Thymus (tissue), 11 donors: ENCODE results near the gene DAGLA. TPM values are rescaled to one million over a fixed set of nuclear protein-coding genes. Genes with fewer than 3 reads are reported as not detected.

Experiments used
- DNase-seq, 9 donors: peaks; one replicate each; pipeline ENCODE4 v3.0.0-alpha.2; 2013; ENCODE audit warnings: low spot score in 9 of 9, low read depth in 6 of 9, missing footprints in 1 of 9
- H3K27ac ChIP-seq, 2 donors: one replicate each; pipeline ENCODE4 v1.5.1; 2013; ENCODE audit warnings: control low read depth in 1 of 2, low read depth in 1 of 2, low read length in 1 of 2, mild to moderate bottlenecking in 1 of 2, moderate library complexity in 1 of 2
- H3K27me3 ChIP-seq, 2 donors: one replicate each; pipeline ENCODE4 v1.5.1; 2013; ENCODE audit warnings: low read length in 1 of 2; ENCODE audit not compliant: control insufficient read depth in 2 of 2, insufficient read depth in 1 of 2
- H3K36me3 ChIP-seq, 2 donors: one replicate each; pipeline ENCODE4 v1.5.1; 2013; ENCODE audit warnings: low read length in 1 of 2, mild to moderate bottlenecking in 1 of 2, moderate library complexity in 1 of 2; ENCODE audit not compliant: control insufficient read depth in 2 of 2, insufficient read depth in 2 of 2
- H3K4me1 ChIP-seq, 2 donors: one replicate each; pipeline ENCODE4 v1.5.1; 2013; ENCODE audit warnings: low read length in 2 of 2; ENCODE audit not compliant: control insufficient read depth in 2 of 2, insufficient read depth in 2 of 2
- H3K4me3 ChIP-seq, 2 donors: one replicate each; pipeline ENCODE4 v1.5.1; 2013; ENCODE audit warnings: low read length in 2 of 2, control low read depth in 1 of 2, mild to moderate bottlenecking in 1 of 2
- H3K9me3 ChIP-seq, 2 donors: one replicate each; pipeline ENCODE4 v1.5.1; 2013; ENCODE audit warnings: low read length in 1 of 2, mild to moderate bottlenecking in 1 of 2; ENCODE audit not compliant: control insufficient read depth in 2 of 2, insufficient read depth in 1 of 2
- WGBS: extraction: QIAGEN DNeasy Blood & Tissue Kit; methylation state at CpG from one replicate; pipeline ENCODE4 v1.1.7; 2013; 5-methylcytosine and 5-hydroxymethylcytosine counted together
- polyA plus RNA-seq: library from polyadenylated mRNA; stranded (reverse); fragments of 200-250 nt; gene quantifications from one replicate; pipeline ENCODE4 v1.2.3, GENCODE V29; 2013
- total RNA-seq: library from RNA; stranded (reverse); fragments of 120-200 nt; gene quantifications from one replicate; pipeline ENCODE4 v1.2.4, GENCODE V29; 2013
- donor health status: healthy.

DAGLA gene
- total and polyA plus RNA-seq, 2 donors, result 0.14 to 0.43 TPM

DNA sequence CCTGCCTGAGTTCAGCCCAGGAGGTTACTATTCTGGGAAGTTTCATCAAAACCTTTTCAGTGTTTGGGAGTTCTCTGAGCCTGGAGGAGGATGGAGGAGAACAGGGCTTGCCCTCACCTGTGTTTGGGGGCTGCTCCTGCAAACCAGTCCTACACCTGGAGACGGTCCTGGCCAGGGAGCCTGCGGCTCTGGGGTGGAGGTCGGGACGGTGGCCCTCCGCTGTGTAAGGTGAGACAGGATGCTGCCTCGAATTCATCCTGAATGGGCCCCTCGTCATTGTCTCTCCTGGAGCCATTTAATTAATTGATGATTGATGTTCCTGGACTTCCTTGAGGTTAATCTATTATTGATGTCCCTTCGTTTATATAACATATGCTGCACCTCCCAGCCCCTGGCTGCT is 6.3 kb downstream of the DAGLA start:
- Histone ChIP-seq H3K27ac (no peak overlapping the region), H3K36me3 (no peaks in the 10 kb centered on the region), H3K27me3 (peaks cover 15 to 60% of the 10 kb centered on the region in 2 donors), H3K4me3 (no peak overlapping the region), H3K9me3 (no peaks in the 10 kb centered on the region), H3K4me1 (peaks cover 3 to 22% of the 10 kb centered on the region in 2 donors)
- DNase-seq, result no peak
- WGBS, result 96% methylated on average over 8 of the region's 8 CpGs

DNA sequence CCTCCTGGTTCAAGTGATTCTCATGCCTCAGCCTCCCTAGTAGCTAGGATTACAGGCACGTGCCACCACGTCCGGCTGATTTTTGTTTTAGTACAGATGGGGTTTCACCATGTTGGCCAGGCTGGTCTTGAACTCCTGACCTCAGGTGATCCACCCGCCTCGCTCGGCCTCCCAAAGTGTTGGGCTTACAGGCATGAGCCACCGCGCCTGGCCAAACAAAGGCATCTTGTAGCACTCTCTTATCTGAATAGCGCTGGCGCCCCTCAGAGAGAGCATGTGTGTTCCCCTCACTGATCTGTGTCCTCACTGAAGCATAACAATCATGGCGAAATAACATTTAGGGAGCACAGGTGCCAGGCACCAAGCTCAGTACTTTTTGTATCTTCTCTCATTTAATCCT is 7.2 kb downstream of the DAGLA start:
- 97% methylated on average over 11 of the region's 11 CpGs for WGBS
- Histone ChIP-seq H3K36me3 (no peaks in the 10 kb centered on the region), H3K4me3 (no peak overlapping the region), H3K9me3 (no peaks in the 10 kb centered on the region), H3K27me3 (peaks cover 15 to 51% of the 10 kb centered on the region in 2 donors), H3K27ac (no peak overlapping the region), H3K4me1 (peaks cover 3 to 22% of the 10 kb centered on the region in 2 donors)
- DNase-seq, result no peak

DNA sequence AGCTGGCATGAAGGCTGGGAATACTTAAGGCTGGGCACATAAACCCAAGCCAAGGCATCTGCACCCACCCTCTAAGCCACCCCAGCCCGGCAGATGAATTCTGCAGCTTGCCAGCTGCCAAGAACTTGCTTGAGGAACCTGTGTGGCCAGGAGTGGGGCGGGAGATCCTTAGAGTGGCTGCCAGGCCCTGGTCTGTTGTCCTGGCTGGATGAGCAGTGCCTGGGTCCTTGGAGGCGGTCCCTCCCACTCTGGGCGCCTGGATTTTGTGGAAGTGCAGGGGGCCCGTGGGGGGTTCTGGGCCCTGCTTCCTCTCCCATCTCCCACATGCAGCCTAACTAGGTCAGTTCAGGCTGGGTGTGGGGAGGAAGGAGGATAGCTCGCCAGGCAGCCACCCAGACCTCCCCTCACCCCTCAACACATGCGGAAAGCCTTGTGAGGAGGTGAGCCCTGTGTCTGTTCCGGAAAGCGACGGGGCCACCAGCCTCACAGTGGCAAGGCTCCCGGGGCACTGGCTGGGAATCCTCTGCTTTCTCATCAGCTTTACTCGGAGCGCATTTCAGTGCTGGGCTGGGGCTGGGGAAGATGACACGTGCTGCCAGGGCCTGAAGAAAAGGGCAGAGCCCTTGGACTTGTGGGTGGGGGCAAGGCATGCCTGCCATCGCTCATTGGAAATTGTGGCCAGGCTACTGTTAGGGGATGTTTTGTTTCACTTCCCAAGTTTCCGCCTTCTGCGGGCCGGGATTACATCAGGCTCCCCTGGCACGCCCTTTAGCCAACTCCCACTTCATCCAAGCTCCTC is 8.4 kb downstream of the DAGLA start:
- Histone ChIP-seq H3K36me3 (no peaks in the 10 kb centered on the region), H3K4me1 (peaks cover 3 to 22% of the 10 kb centered on the region in 2 donors), H3K4me3 (no peak overlapping the region), H3K9me3 (no peaks in the 10 kb centered on the region), H3K27ac (no peak overlapping the region), H3K27me3 (peaks cover 15 to 39% of the 10 kb centered on the region in 2 donors)
- DNase-seq, result no peak
- 91% methylated on average over 19 of the region's 19 CpGs for WGBS

DNA sequence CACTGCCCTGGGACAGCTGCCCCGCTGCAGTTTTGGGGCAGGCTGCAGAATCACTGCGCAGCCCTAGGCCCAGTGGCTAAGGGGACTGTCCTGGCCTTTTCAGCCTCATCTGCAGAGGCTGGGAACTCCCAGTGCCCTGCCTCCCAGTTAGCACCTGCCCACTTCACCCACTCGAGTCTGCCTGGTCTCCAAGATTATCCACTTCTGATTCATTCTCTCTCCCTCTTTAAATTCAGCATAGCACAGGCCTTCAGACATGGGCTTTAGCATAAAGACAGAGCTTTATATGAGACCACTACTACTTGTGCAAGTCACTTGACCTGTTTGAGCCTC is 8.9 kb downstream of the DAGLA start:
- 96% methylated on average over 3 of the region's 3 CpGs for whole genome bisulfite sequencing
- Histone ChIP-seq H3K27me3 (peaks cover 10 to 34% of the 10 kb centered on the region in 2 donors), H3K9me3 (no peaks in the 10 kb centered on the region), H3K27ac (no peak overlapping the region), H3K4me1 (peaks cover 3 to 26% of the 10 kb centered on the region in 2 donors), H3K36me3 (no peaks in the 10 kb centered on the region), H3K4me3 (no peak overlapping the region)
- no peak for DNase-seq

DNA sequence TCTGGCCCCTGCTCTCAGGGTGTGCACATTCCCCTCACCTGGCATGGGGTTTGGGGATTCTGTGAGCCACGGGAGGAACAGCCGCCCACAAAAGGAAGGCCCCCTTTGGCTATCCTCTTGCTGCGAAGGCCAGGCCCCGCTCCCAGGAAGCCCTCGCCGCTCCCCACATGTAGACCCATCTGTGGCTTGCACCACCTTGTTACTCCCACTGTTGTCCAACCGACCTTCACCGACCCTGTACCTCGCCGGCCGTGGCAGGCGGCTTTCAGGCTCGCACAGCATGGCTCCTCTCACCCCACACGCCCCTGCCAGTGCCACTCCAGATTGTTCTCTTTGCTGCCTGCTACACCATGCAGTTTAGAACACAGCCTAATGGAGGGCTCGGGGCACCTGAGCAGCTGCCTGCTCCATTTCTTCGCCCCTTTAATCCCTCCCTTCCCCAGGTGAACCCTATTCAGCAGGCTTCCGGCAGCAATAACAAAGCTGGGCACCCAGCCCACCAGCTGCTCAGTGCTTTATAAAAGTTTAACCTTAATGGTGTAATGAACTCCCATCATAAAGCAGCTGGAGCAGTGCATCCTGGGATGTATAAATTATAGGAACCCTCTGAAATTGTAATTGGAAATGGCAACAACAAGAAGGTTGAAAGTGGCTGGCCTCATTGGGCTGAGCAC is 10.7 kb downstream of the DAGLA start:
- no peak overlapping the region for H3K4me3 ChIP-seq

DNA sequence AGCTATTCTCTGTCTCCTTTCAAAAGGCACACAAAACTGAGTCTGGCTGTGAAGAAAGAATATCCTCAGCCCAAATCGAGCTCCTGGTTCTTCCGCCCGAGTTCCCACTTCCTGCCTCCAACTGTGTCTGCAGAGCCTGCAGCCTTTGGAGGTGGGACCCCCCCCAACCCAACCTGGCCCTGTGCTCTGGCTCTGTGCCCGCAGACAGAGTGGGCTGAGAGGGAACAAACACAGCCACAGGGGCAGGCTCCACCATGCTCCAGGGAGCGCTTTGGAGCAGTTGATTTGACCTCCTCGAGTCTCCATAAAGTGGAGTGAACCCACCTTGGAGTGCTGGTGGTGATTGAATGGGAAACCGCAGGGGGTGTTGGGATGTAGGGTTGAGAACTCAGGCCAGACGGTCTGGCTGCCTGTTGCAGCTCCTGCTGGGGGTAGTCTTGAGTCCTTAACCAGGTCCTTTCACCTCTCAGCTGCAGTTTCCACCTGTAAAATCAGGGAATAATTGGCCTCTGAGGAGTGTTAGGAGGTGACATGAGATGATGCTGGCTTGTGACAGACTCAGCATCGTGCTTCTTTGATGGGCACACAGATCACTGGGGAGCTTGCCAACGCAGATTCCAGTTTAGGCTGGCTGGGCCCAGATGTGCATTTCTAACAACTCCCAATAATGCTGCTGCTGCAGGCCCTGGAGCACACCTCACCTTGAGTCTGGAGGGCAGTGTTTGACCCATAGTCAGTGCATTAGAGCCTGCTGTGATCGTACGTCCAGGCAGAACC is 11.4 kb downstream of the DAGLA start:
- H3K4me1 ChIP-seq, result peaks cover 18 to 39% of the 10 kb centered on the region in 2 donors
- no peak for DNase-seq
- H3K9me3 ChIP-seq, result no peaks in the 10 kb centered on the region
- H3K27me3 ChIP-seq, result peaks cover 0 to 9% of the 10 kb centered on the region in 2 donors
- H3K36me3 ChIP-seq, result no peaks in the 10 kb centered on the region
- WGBS, result 84% methylated on average over 12 of the region's 12 CpGs
- H3K4me3 ChIP-seq, result no peak overlapping the region
- H3K27ac ChIP-seq, result no peak overlapping the region

More for the DNA sequence above, 10.7 kb downstream of the DAGLA start:
- H3K4me1 ChIP-seq, result peaks cover 12 to 34% of the 10 kb centered on the region in 2 donors
- H3K27me3 ChIP-seq, result peaks cover 0 to 17% of the 10 kb centered on the region in 2 donors
- no peaks in the 10 kb centered on the region for H3K9me3 ChIP-seq
- DNase-seq, result no peak
- no peaks in the 10 kb centered on the region for H3K36me3 ChIP-seq
- 96% methylated on average over 17 of the region's 17 CpGs for WGBS
- no peak overlapping the region for H3K27ac ChIP-seq

DNA sequence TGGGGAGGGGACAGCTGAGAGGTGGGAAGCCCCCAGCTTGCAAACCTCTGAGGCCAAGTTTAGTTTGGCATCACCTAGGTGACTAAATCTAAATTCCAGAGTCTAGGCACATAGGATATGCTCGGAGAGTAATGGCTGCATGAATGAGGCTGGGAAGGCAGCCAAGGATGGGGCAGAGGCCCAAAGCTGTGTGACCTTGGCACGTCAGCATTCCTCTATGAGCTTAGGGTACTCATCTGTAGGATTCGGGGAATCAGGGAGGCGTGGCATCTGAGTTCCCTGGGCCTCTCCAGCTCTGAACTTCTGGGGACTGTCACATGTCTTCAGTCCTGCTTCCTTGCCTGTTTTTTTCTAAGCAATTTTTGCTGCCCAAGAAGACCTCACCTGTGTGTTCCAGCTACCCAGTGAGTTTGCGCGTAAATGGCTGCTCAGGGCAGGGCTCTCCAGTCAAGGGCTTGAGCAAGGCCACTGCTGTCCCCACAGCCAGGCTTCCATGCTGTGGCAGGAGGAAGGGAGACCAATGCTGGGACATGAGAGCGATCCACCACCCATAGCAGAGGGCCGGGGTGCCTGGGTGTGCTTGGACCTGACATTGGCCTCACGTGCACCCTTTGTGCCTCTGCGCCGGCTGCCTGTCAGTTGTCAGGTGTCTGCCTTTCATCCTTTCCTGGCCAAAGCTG is 13.9 kb downstream of the DAGLA start:
- Histone ChIP-seq H3K9me3 (no peaks in the 10 kb centered on the region), H3K4me3 (no peak overlapping the region), H3K27ac (no peak overlapping the region), H3K27me3 (no peaks in the 10 kb centered on the region), H3K4me1 (peaks cover 42 to 55% of the 10 kb centered on the region in 2 donors), H3K36me3 (no peaks in the 10 kb centered on the region)
- DNase-seq, result no peak
- WGBS, result 96% methylated on average over 11 of the region's 11 CpGs

DNA sequence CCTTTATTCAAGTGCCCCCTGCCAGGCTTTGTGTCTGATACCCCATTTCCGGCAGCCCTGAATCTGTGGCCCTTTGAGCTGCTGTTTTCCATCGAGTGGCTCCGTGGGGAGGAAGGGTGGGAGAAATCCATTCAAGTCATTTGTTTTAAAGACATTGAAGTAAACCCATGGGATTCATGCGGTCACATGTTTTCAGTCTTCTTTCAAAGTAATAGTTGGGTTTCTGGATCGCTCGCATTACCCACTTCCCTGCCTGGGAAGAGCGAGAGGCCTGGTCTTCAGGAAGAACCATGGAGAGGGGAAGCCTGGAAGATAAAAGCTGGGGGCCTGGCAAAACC is 14.4 kb downstream of the DAGLA start:
- Histone ChIP-seq H3K9me3 (no peaks in the 10 kb centered on the region), H3K27ac (peak overlapping the region in 1 of 2 donors; percentile 83), H3K4me1 (peaks cover 44 to 59% of the 10 kb centered on the region in 2 donors), H3K27me3 (no peaks in the 10 kb centered on the region), H3K36me3 (no peaks in the 10 kb centered on the region), H3K4me3 (no peak overlapping the region)
- no peak for DNase-seq
- WGBS, result 88% methylated on average over 7 of the region's 7 CpGs
